Karpas-422 (cell line): Measurements from ENCODE around the gene IRX4. TPM values are rescaled to one million over a fixed set of nuclear protein-coding genes. Genes with fewer than 3 reads are reported as not detected.

ENCODE experiments used
- DNase-seq: peaks from one replicate; pipeline ENCODE4 v3.0.0-alpha.2; 2015
- H2AFZ ChIP-seq: fragments of 200-600 bp; sonication (generic); 2 replicates; pipeline ENCODE4 v1.6.1; 2014; ENCODE audit warnings: antibody characterized with exemption, low read length, mixed read lengths
- H3K27ac ChIP-seq: fragments of 200-600 bp; sonication (generic); 2 replicates; pipeline ENCODE4 v1.5.1; 2014; ENCODE audit warnings: mild to moderate bottlenecking, low read length, moderate library complexity
- H3K27me3 ChIP-seq: fragments of 200-600 bp; sonication (generic); 2 replicates; pipeline ENCODE4 v1.6.1; 2014; ENCODE audit warnings: low read length, mixed read lengths
- H3K36me3 ChIP-seq: fragments of 200-600 bp; sonication (generic); 2 replicates; pipeline ENCODE4 v1.6.1; 2014; ENCODE audit warnings: low read length, mixed read lengths; ENCODE audit not compliant: insufficient read depth
- H3K4me1 ChIP-seq: fragments of 200-600 bp; sonication (generic); 2 replicates; pipeline ENCODE4 v1.6.1; 2014; ENCODE audit warnings: mild to moderate bottlenecking, low read length, mixed read lengths
- H3K4me2 ChIP-seq: fragments of 200-600 bp; sonication (generic); 2 replicates; pipeline ENCODE4 v1.6.1; 2014; ENCODE audit warnings: low read length, low read depth, mild to moderate bottlenecking; ENCODE audit not compliant: poor library complexity, severe bottlenecking
- H3K4me3 ChIP-seq: fragments of 200-600 bp; sonication (generic); 2 replicates; pipeline ENCODE4 v1.5.1; 2014; ENCODE audit warnings: mild to moderate bottlenecking, antibody characterized with exemption, low read length, mixed read lengths
- H3K79me2 ChIP-seq: fragments of 200-600 bp; sonication (generic); 2 replicates; pipeline ENCODE4 v1.6.1; 2014; ENCODE audit warnings: mild to moderate bottlenecking, low read length, mixed read lengths
- H3K9ac ChIP-seq: fragments of 200-600 bp; sonication (generic); 2 replicates; pipeline ENCODE4 v1.6.0; 2014; ENCODE audit warnings: low read length
- H3K9me2 ChIP-seq: fragments of 200-600 bp; sonication (generic), shearing (Covaris generic); replicated peaks from 2 replicates; pipeline ENCODE4 v1.6.0; 2014; ENCODE audit warnings: mild to moderate bottlenecking, low read length, moderate library complexity; ENCODE audit not compliant: insufficient read depth
- H3K9me3 ChIP-seq: fragments of 300-700, 200-600 bp; sonication (generic); 2 replicates; pipeline ENCODE4 v1.6.1; 2014; ENCODE audit warnings: low read length, mixed read lengths
- H4K20me1 ChIP-seq: fragments of 200-600 bp; sonication (generic); 2 replicates; pipeline ENCODE4 v1.6.1; 2014; ENCODE audit warnings: mild to moderate bottlenecking, antibody characterized with exemption, low read length, low read depth; ENCODE audit not compliant: insufficient read depth
- total RNA-seq: library from RNA; depleted of rRNA; stranded (reverse); fragments of >200 nt; shearing (Covaris generic); gene quantifications from 2 replicates; pipeline ENCODE4 v1.2.3, GENCODE V29; 2014; ENCODE audit warnings: low replicate concordance

IRX4 gene
- total RNA-seq, 1 experiment from 2014 or later, result not detected

DNA sequence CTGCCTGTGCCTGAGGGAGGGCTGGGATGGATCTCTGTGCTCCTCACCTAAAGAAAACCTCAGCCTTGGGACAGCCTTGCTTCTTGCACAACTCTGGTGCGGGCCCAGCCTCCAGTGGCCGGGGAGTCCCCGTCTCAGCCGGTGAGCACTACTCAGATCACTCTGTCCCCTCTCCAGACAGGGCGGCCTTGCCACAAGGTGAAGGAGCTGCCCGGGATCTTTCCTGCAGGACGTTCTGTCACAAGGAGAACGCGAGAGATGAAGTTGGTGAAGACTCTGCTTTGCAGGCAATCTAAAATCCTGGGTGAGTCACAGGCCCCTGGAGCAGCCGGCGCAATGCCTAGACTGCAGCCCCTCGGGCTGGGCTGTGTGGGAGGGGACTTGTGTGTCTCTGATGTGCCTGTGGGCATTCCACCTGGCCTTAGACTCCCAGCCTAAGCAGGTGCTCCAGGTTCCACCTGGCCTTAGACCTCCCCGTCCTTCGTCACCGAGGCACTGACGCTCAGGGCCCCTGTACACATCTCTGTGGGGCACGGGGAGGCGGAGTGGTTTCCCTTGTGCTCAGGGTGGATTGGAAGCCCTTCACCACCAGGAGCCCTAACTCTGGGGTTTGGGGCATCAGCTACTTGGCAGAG lies 15.2 kb upstream of the IRX4 start:
- no peak overlapping the region for H2AFZ ChIP-seq
- no peak for DNase-seq
- no peak overlapping the region for H3K27ac ChIP-seq

DNA sequence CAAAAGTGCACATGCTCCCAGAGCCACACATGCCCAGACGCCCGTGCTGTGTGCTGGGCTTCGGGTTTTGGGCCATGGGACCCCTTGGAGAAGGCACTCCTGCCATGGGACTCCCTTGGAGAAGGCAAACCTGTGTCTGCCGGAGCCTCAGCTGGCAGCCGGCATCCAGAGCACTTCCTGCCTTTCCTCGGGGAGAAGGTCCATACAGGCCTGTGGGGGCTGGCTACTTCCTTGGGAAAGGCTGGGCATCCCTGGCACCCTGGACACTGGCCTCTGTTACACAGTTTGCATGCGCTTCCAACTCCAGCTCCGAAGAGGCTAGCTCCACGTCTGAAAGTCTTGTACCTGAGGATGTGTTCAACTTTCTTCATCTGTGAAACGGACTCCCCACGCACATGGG lies 14.7 kb upstream of the IRX4 start:
- H3K4me1 ChIP-seq, result no peaks in the 10 kb centered on the region
- 0 out of 2 replicates have a peak, but pooled peaks cover 5% of the 10 kb centered on the region for H4K20me1 ChIP-seq
- H3K27ac ChIP-seq, result no peak overlapping the region
- no peaks in the 10 kb centered on the region for H3K9me2 ChIP-seq
- H3K9me3 ChIP-seq, result no peaks in the 10 kb centered on the region
- H3K9ac ChIP-seq, result no peak overlapping the region
- no peak for DNase-seq
- no peaks in the 10 kb centered on the region for H3K36me3 ChIP-seq
- no peaks in the 10 kb centered on the region for H3K27me3 ChIP-seq
- no peaks in the 10 kb centered on the region for H3K79me2 ChIP-seq
- H3K4me3 ChIP-seq, result no peak overlapping the region
- H3K4me2 ChIP-seq, result no peak overlapping the region
- H2AFZ ChIP-seq, result no peak overlapping the region

More for the DNA sequence above, 15.2 kb upstream of the IRX4 start:
- Histone ChIP-seq H3K4me3 (no peak overlapping the region), H3K27me3 (no peaks in the 10 kb centered on the region), H3K4me1 (no peaks in the 10 kb centered on the region), H3K4me2 (no peak overlapping the region), H3K9me2 (no peaks in the 10 kb centered on the region), H3K9me3 (no peaks in the 10 kb centered on the region), H3K9ac (no peak overlapping the region), H4K20me1 (0 out of 2 replicates have a peak, but pooled peaks cover 5% of the 10 kb centered on the region), H3K36me3 (no peaks in the 10 kb centered on the region), H3K79me2 (no peaks in the 10 kb centered on the region)

DNA sequence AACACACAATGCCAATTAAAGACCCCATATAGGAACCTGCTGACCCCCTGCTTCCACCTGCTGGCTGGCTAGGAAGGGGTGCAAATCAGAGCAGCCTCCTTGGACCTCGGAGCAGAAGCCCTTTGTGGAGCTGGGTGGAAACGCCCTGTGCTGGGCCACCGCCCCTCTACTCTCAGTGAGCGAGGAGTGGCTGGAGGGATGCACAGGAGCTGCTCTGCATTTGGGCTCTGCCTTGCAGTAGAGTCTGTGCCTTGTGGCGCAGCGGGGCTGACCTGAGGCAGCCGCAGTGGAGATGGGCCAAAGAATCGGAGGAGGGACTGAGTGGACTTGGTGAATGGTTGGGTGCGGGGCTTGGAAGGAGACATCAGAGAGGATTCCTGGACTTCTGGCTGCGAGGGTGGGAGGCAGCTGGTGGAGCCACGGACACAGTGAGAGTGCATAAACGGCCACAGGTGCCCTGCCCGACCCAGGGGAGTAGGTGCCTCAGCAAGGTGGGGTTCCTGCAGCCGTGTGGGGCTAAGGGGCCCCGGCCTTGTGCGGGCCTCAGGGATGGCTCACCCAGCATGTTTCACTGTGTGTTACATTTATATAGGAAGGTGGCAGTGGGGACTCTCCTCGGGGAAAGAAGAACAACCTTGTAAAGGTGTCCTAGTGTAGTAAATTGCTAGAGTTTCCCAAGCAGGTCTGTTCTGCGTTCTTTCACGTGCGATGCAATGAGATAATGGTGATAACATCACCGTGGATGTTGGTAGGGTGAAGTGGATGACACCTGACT lies 14.1 kb upstream of the IRX4 start:
- Histone ChIP-seq H3K79me2 (no peaks in the 10 kb centered on the region), H3K36me3 (no peaks in the 10 kb centered on the region), H4K20me1 (0 out of 2 replicates have a peak, but pooled peaks cover 5% of the 10 kb centered on the region), H3K9me2 (no peaks in the 10 kb centered on the region), H3K27me3 (no peaks in the 10 kb centered on the region), H3K4me2 (no peak overlapping the region), H3K27ac (no peak overlapping the region), H3K9me3 (no peaks in the 10 kb centered on the region), H3K4me1 (no peaks in the 10 kb centered on the region), H3K9ac (no peak overlapping the region), H3K4me3 (no peak overlapping the region), H2AFZ (no peak overlapping the region)
- no peak for DNase-seq

DNA sequence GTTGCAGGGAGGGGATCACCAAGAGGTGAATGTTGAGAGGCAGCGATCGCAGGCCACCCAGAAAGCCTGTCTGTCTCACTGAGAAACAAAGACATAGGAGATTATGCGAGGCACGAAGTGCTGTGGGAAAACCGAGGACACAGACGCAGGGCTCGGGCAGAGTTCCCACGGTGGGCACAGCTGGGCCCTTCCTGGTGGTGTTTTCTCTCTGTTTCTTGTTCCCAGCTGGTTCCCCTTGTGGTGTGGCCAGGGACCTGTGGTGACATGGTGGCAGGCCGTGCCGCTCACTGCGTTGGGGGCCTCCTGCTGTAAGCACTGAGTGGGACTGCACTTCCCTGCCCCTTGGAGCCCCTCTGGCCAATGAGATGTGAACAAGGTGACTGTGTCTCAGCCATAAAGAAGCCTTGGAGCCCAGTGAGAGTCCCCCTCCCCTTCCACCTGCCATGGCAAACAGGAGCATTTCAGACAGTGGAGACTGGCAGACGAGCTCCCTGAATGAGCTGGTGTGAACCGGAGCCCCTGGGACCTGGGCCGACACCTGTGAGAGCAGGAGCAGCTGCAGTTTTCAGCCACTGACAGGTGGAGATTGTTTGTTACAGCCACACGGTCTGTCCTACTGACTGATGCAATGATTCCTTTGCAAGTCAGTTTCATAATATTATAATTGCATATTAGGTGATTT lies 13.2 kb upstream of the IRX4 start:
- Histone ChIP-seq H4K20me1 (peaks cover 10% of the 10 kb centered on the region; the same call in 1 of the 2 replicates), H2AFZ (no peak overlapping the region), H3K4me2 (no peak overlapping the region), H3K27ac (no peak overlapping the region), H3K4me1 (no peaks in the 10 kb centered on the region), H3K79me2 (no peaks in the 10 kb centered on the region), H3K36me3 (no peaks in the 10 kb centered on the region), H3K9me3 (no peaks in the 10 kb centered on the region), H3K4me3 (no peak overlapping the region), H3K27me3 (no peaks in the 10 kb centered on the region), H3K9me2 (no peaks in the 10 kb centered on the region), H3K9ac (no peak overlapping the region)
- no peak for DNase-seq

DNA sequence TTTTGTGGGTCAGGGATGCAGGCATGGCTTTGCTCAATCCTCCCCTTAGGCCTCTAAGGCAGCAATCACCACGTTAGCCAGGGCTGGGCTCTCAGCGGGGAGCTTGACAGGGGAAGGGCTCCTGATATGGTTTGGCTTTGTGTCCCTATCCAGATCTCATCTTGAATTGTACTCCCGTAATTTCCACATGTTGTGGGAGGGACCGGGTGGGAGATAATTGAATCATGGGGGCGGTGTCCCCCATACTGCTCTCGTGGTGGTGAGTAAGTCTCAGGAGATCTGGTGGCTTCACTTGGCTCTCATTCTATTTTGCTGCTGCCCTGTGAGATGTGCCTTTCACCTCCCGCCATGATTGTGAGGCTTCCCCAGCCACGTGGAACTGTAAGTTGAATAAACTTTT lies 11.5 kb upstream of the IRX4 start:
- H2AFZ ChIP-seq, result no peak overlapping the region

DNA sequence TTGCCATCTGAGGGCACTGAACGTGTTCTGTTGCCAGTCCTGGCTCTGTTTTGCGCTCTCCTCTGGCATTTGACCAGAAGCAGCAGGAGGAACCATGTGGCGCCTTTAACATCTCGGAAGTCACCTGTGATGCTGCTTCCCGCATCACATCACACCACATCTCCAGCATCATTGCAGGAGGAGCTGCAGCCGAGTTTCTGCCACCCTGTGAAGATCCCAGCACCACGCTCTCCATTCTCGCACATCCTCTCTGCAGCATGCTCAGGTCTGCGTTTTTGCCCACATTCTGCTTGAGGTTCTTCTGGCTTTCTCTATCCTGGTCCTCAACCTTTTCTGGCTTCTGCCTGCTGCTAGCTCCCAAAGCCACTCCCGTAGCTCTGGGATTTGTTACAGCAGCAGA lies 11.0 kb upstream of the IRX4 start:
- Histone ChIP-seq H3K27me3 (no peaks in the 10 kb centered on the region), H3K36me3 (no peaks in the 10 kb centered on the region), H3K9me2 (no peaks in the 10 kb centered on the region), H3K9ac (no peak overlapping the region), H2AFZ (no peak overlapping the region), H4K20me1 (peaks cover 10% of the 10 kb centered on the region; the same call in 1 of the 2 replicates), H3K79me2 (no peaks in the 10 kb centered on the region), H3K4me1 (no peaks in the 10 kb centered on the region), H3K9me3 (no peaks in the 10 kb centered on the region), H3K27ac (no peak overlapping the region), H3K4me2 (no peak overlapping the region), H3K4me3 (no peak overlapping the region)
- DNase-seq, result no peak

More for the DNA sequence above, 11.5 kb upstream of the IRX4 start:
- H3K4me1 ChIP-seq, result no peaks in the 10 kb centered on the region
- no peak for DNase-seq
- no peaks in the 10 kb centered on the region for H3K27me3 ChIP-seq
- no peaks in the 10 kb centered on the region for H3K79me2 ChIP-seq
- no peaks in the 10 kb centered on the region for H3K9me3 ChIP-seq
- peaks cover 10% of the 10 kb centered on the region; the same call in 1 of the 2 replicates for H4K20me1 ChIP-seq
- H3K36me3 ChIP-seq, result no peaks in the 10 kb centered on the region
- no peak overlapping the region for H3K4me3 ChIP-seq
- no peak overlapping the region for H3K27ac ChIP-seq
- no peaks in the 10 kb centered on the region for H3K9me2 ChIP-seq
- no peak overlapping the region for H3K9ac ChIP-seq
- H3K4me2 ChIP-seq, result no peak overlapping the region

DNA sequence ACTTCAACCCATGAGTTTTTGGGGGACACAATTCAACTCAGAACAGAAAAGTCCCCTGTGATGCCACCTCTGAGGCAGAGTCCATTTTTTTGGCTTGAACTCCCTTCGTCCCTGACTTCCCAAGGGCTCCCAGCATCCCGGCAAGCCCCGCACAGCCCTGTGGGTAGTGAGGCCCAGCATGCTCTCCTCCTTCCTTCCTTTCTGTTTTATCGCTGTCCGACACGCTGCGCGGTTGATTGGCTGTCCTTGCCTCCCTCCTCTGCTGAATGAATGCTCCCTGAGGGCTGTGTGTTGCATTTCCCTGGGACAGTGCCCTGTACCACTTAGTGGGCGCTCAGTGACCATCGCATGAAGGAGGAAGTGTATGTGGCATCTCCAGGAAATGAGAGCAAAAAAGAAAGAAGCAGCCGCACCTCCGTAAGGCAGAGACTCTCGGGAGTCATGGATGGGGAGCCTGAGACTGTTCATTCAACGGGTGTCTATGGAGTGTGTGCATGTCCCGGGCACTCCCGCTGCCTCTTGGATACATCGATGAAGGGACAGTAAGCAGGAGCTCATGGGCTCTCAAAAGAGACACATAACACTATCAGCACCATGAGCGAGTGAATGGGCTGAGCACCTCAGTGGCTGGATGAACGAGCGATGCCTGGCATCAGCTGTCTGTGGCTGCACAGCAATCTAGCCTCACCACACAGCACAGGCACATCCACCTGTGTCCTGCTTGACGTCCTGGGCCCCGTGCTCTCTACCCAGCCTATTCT lies 10.1 kb upstream of the IRX4 start:
- no peaks in the 10 kb centered on the region for H3K9me2 ChIP-seq
- H3K9ac ChIP-seq, result no peak overlapping the region
- no peaks in the 10 kb centered on the region for H3K4me1 ChIP-seq
- H3K4me2 ChIP-seq, result no peak overlapping the region
- peaks cover 10% of the 10 kb centered on the region; the same call in 1 of the 2 replicates for H4K20me1 ChIP-seq
- H3K79me2 ChIP-seq, result no peaks in the 10 kb centered on the region
- no peak overlapping the region for H3K27ac ChIP-seq
- no peaks in the 10 kb centered on the region for H3K36me3 ChIP-seq
- no peaks in the 10 kb centered on the region for H3K9me3 ChIP-seq
- H3K4me3 ChIP-seq, result no peak overlapping the region
- H3K27me3 ChIP-seq, result no peaks in the 10 kb centered on the region
- DNase-seq, result no peak
- H2AFZ ChIP-seq, result no peak overlapping the region
